GM12872 (cell line): Measurements from ENCODE around the gene SLC38A8.

Source experiments
- CTCF ChIP-seq: IDR thresholded peaks from 3 replicates; pipeline ENCODE4 v1.5.1; 2011; ENCODE audit warnings: low read depth, mild to moderate bottlenecking, low read length, moderate library complexity; ENCODE audit not compliant: insufficient read depth

SLC38A8 gene

GRCh38 chr16:84047626-84048025 lies 5.0 kb upstream of the SLC38A8 start:
- no peak for TF ChIP-seq CTCF

- TF ChIP-seq CTCF, result no peak
Observed at GRCh38 chr16:84047206-84047605, 4.6 kb upstream of the SLC38A8 start.

- no peak for TF ChIP-seq CTCF
Observed at GRCh38 chr16:84045818-84046470, 3.3 kb upstream of the SLC38A8 start.

- TF ChIP-seq CTCF, result no peak
Observed at GRCh38 chr16:84045001-84045817, 2.6 kb upstream of the SLC38A8 start.

- TF ChIP-seq CTCF, result peak; percentile 30; the same call in 2 of the 3 replicates
Observed at GRCh38 chr16:84044118-84044488, 1.5 kb upstream of the SLC38A8 start.

- TF ChIP-seq CTCF, result no peak
Observed at GRCh38 chr16:84043486-84044117, 1.0 kb upstream of the SLC38A8 start.

GRCh38 chr16:84042879-84043485 lies 387 bp upstream of the SLC38A8 start:
- TF ChIP-seq CTCF, result no peak
